GM18861 (cell line): Measurements from ENCODE around the gene RGS3.

Source experiments
- ATAC-seq: cut with Tn5 transposase; IDR thresholded peaks from one replicate; pipeline ENCODE4 v1.9.1; 2021; ENCODE audit not compliant: unreplicated experiment

RGS3 gene

GRCh38 chr9:113528811-113529210, 65.3 kb downstream of the RGS3 start:
- no peak for ATAC-seq

- no peak for ATAC-seq
Measured at GRCh38 chr9:113529336-113530009, 65.9 kb downstream of the RGS3 start.

GRCh38 chr9:113530022-113530635, 66.6 kb downstream of the RGS3 start:
- ATAC-seq: no peak

- ATAC-seq: no peak
Measured at GRCh38 chr9:113530942-113531341, 67.4 kb downstream of the RGS3 start.

- no peak for ATAC-seq
Measured at GRCh38 chr9:113531919-113532808, 68.6 kb downstream of the RGS3 start.

GRCh38 chr9:113532809-113533190, 69.3 kb downstream of the RGS3 start:
- no peak for ATAC-seq

- no peak for ATAC-seq
Measured at GRCh38 chr9:113533335-113534225, 70.1 kb downstream of the RGS3 start.

GRCh38 chr9:113535756-113536155, 72.2 kb downstream of the RGS3 start:
- no peak for ATAC-seq

GRCh38 chr9:113536166-113536482, 72.6 kb downstream of the RGS3 start:
- no peak for ATAC-seq

GRCh38 chr9:113536483-113537228, 73.1 kb downstream of the RGS3 start:
- ATAC-seq: no peak

- ATAC-seq: no peak
Measured at GRCh38 chr9:113537229-113537810, 73.8 kb downstream of the RGS3 start.

GRCh38 chr9:113538131-113538530, 74.6 kb downstream of the RGS3 start:
- no peak for ATAC-seq

- no peak for ATAC-seq
Measured at GRCh38 chr9:113538701-113539430, 75.3 kb downstream of the RGS3 start.

GRCh38 chr9:113540466-113540865, 76.9 kb downstream of the RGS3 start:
- no peak for ATAC-seq

GRCh38 chr9:113541019-113541900, 77.7 kb downstream of the RGS3 start:
- no peak for ATAC-seq

GRCh38 chr9:113542006-113542405, 78.5 kb downstream of the RGS3 start:
- no peak for ATAC-seq

- ATAC-seq: no peak
Measured at GRCh38 chr9:113542741-113543140, 79.2 kb downstream of the RGS3 start.

- ATAC-seq: no peak
Measured at GRCh38 chr9:113543296-113543981, 79.9 kb downstream of the RGS3 start.
